ENCODE results near the gene ALKBH5. TPM values are rescaled to one million over a fixed set of nuclear protein-coding genes. Genes with fewer than 3 reads are reported as not detected.

ALKBH5 gene
- total RNA-seq, 1 donor from 2014 or later, result 165 TPM

- Mint-ChIP-seq H3K36me3 (ENCODE audit: low read depth) (no peaks in the 10 kb centered on the region), H3K4me1 (ENCODE audit: low read depth) (peaks cover 3% of the 10 kb centered on the region), H3K4me3 (ENCODE audit: low read depth) (no peak overlapping the region), H3K27ac (no peak overlapping the region), H3K27me3 (ENCODE audit: low read depth) (no peaks in the 10 kb centered on the region), H3K9me3 (no peaks in the 10 kb centered on the region)
- no peak for DNase-seq (ENCODE audit: low spot score)
- intact Hi-C loops (cut with micrococcal nuclease), result no loop called here
Measured at GRCh38 chr17:18145811-18146210, 37.8 kb upstream of the ALKBH5 start.

GRCh38 chr17:18146259-18146658 lies 37.4 kb upstream of the ALKBH5 start:
- no peaks in the 10 kb centered on the region for H3K27me3 Mint-ChIP-seq (ENCODE audit: low read depth)
- intact Hi-C loops (cut with micrococcal nuclease), result no loop called here
- H3K4me1 Mint-ChIP-seq (ENCODE audit: low read depth), result peaks cover under 1% of the 10 kb centered on the region
- H3K4me3 Mint-ChIP-seq (ENCODE audit: low read depth), result no peak overlapping the region
- no peak overlapping the region for H3K27ac Mint-ChIP-seq
- no peaks in the 10 kb centered on the region for H3K9me3 Mint-ChIP-seq
- no peak for DNase-seq (ENCODE audit: low spot score)
- H3K36me3 Mint-ChIP-seq (ENCODE audit: low read depth), result no peaks in the 10 kb centered on the region

GRCh38 chr17:18146980-18147379 lies 36.6 kb upstream of the ALKBH5 start:
- Mint-ChIP-seq H3K36me3 (ENCODE audit: low read depth) (no peaks in the 10 kb centered on the region), H3K4me3 (ENCODE audit: low read depth) (no peak overlapping the region), H3K4me1 (ENCODE audit: low read depth) (no peaks in the 10 kb centered on the region), H3K9me3 (no peaks in the 10 kb centered on the region), H3K27ac (no peak overlapping the region), H3K27me3 (ENCODE audit: low read depth) (no peaks in the 10 kb centered on the region)
- no peak for DNase-seq (ENCODE audit: low spot score)
- intact Hi-C loops (cut with micrococcal nuclease), result no loop called here

- no peak overlapping the region for H3K4me3 Mint-ChIP-seq (ENCODE audit: low read depth)
Measured at GRCh38 chr17:18148586-18148985, 35.0 kb upstream of the ALKBH5 start.

GRCh38 chr17:18151290-18151689 lies 32.3 kb upstream of the ALKBH5 start:
- Mint-ChIP-seq H3K9me3 (no peaks in the 10 kb centered on the region), H3K27me3 (ENCODE audit: low read depth) (no peaks in the 10 kb centered on the region), H3K4me3 (ENCODE audit: low read depth) (no peak overlapping the region), H3K36me3 (ENCODE audit: low read depth) (no peaks in the 10 kb centered on the region), H3K4me1 (ENCODE audit: low read depth) (peaks cover 3% of the 10 kb centered on the region), H3K27ac (no peak overlapping the region)
- DNase-seq (ENCODE audit: low spot score), result no peak
- intact Hi-C loops (cut with micrococcal nuclease), result no loop called here

More at GRCh38 chr17:18148586-18148985, 35.0 kb upstream of the ALKBH5 start:
- Mint-ChIP-seq H3K27ac (no peak overlapping the region), H3K36me3 (ENCODE audit: low read depth) (no peaks in the 10 kb centered on the region), H3K9me3 (no peaks in the 10 kb centered on the region), H3K4me1 (ENCODE audit: low read depth) (peaks cover under 1% of the 10 kb centered on the region), H3K27me3 (ENCODE audit: low read depth) (no peaks in the 10 kb centered on the region)
- DNase-seq (ENCODE audit: low spot score), result no peak
- intact Hi-C loops (cut with micrococcal nuclease), result no loop called here

GRCh38 chr17:18155179-18155578 lies 28.4 kb upstream of the ALKBH5 start:
- Mint-ChIP-seq H3K27me3 (ENCODE audit: low read depth) (no peaks in the 10 kb centered on the region), H3K4me1 (ENCODE audit: low read depth) (peaks cover 12% of the 10 kb centered on the region), H3K4me3 (ENCODE audit: low read depth) (no peak overlapping the region), H3K36me3 (ENCODE audit: low read depth) (no peaks in the 10 kb centered on the region), H3K9me3 (no peaks in the 10 kb centered on the region), H3K27ac (no peak overlapping the region)
- intact Hi-C loops (cut with micrococcal nuclease), result no loop called here
- no peak for DNase-seq (ENCODE audit: low spot score)

GRCh38 chr17:18156171-18156975 lies 27.3 kb upstream of the ALKBH5 start:
- Mint-ChIP-seq H3K4me1 (ENCODE audit: low read depth) (peaks cover 12% of the 10 kb centered on the region), H3K4me3 (ENCODE audit: low read depth) (no peak overlapping the region), H3K9me3 (no peaks in the 10 kb centered on the region), H3K27me3 (ENCODE audit: low read depth) (no peaks in the 10 kb centered on the region), H3K36me3 (ENCODE audit: low read depth) (no peaks in the 10 kb centered on the region), H3K27ac (no peak overlapping the region)
- DNase-seq (ENCODE audit: low spot score), result no peak
- intact Hi-C loops (cut with micrococcal nuclease), result no loop called here

GRCh38 chr17:18156976-18157280 lies 26.7 kb upstream of the ALKBH5 start:
- H3K9me3 Mint-ChIP-seq, result no peaks in the 10 kb centered on the region
- no peak overlapping the region for H3K4me3 Mint-ChIP-seq (ENCODE audit: low read depth)
- H3K36me3 Mint-ChIP-seq (ENCODE audit: low read depth), result no peaks in the 10 kb centered on the region
- no peak overlapping the region for H3K27ac Mint-ChIP-seq
- intact Hi-C loops (cut with micrococcal nuclease), result no loop called here
- H3K27me3 Mint-ChIP-seq (ENCODE audit: low read depth), result no peaks in the 10 kb centered on the region
- H3K4me1 Mint-ChIP-seq (ENCODE audit: low read depth), result peaks cover 12% of the 10 kb centered on the region
- DNase-seq (ENCODE audit: low spot score), result no peak

GRCh38 chr17:18157354-18157985 lies 26.2 kb upstream of the ALKBH5 start:
- peak overlapping the region; percentile 76 for H3K4me3 Mint-ChIP-seq (ENCODE audit: low read depth)
- intact Hi-C loops (cut with micrococcal nuclease), result no loop called here
- no peaks in the 10 kb centered on the region for H3K9me3 Mint-ChIP-seq
- H3K27ac Mint-ChIP-seq, result no peak overlapping the region
- peaks cover 12% of the 10 kb centered on the region for H3K4me1 Mint-ChIP-seq (ENCODE audit: low read depth)
- no peak for DNase-seq (ENCODE audit: low spot score)
- H3K36me3 Mint-ChIP-seq (ENCODE audit: low read depth), result no peaks in the 10 kb centered on the region
- H3K27me3 Mint-ChIP-seq (ENCODE audit: low read depth), result no peaks in the 10 kb centered on the region

- intact Hi-C loops (cut with micrococcal nuclease), result loop anchor here (2.0 kb wide), 1 partner anchor 27 kb away; no protein-coding TSS in a partner anchor
- DNase-seq (ENCODE audit: low spot score), result peak; percentile 89
- Mint-ChIP-seq H3K27ac (peak overlapping the region; percentile 87), H3K27me3 (ENCODE audit: low read depth) (no peaks in the 10 kb centered on the region), H3K9me3 (no peaks in the 10 kb centered on the region), H3K4me3 (ENCODE audit: low read depth) (peak overlapping the region; percentile 76), H3K4me1 (ENCODE audit: low read depth) (peaks cover 12% of the 10 kb centered on the region), H3K36me3 (ENCODE audit: low read depth) (no peaks in the 10 kb centered on the region)
Measured at GRCh38 chr17:18158022-18158600, 25.5 kb upstream of the ALKBH5 start.

- intact Hi-C loops (cut with micrococcal nuclease), result loop anchor here (2.0 kb wide), 1 partner anchor 25 kb away; no protein-coding TSS in a partner anchor
- Mint-ChIP-seq H3K36me3 (ENCODE audit: low read depth) (no peaks in the 10 kb centered on the region), H3K9me3 (no peaks in the 10 kb centered on the region), H3K27ac (no peak overlapping the region), H3K4me3 (ENCODE audit: low read depth) (no peak overlapping the region), H3K27me3 (ENCODE audit: low read depth) (no peaks in the 10 kb centered on the region), H3K4me1 (ENCODE audit: low read depth) (peaks cover 10% of the 10 kb centered on the region)
- no peak for DNase-seq (ENCODE audit: low spot score)
Measured at GRCh38 chr17:18159551-18160120, 24.0 kb upstream of the ALKBH5 start.

- Mint-ChIP-seq H3K4me3 (ENCODE audit: low read depth) (peak overlapping the region; percentile 26), H3K36me3 (ENCODE audit: low read depth) (no peaks in the 10 kb centered on the region), H3K27ac (no peak overlapping the region)
Measured at GRCh38 chr17:18160128-18160856, 23.3 kb upstream of the ALKBH5 start.

More at GRCh38 chr17:18160128-18160856, 23.3 kb upstream of the ALKBH5 start:
- H3K4me1 Mint-ChIP-seq (ENCODE audit: low read depth), result peaks cover 10% of the 10 kb centered on the region
- intact Hi-C loops (cut with micrococcal nuclease), result no loop called here
- H3K27me3 Mint-ChIP-seq (ENCODE audit: low read depth), result no peaks in the 10 kb centered on the region
- H3K9me3 Mint-ChIP-seq, result no peaks in the 10 kb centered on the region
- DNase-seq (ENCODE audit: low spot score), result no peak

Measured in activated T-helper 2 cell treated with anti-CD3 and anti-CD28 coated beads, Interferon-gamma antibody, Interleukin-2, Interleukin-4, amounts not matched to agents 10 μg/mL and 5 μg/mL and 100 μg/mL, durations not matched to agents 14 hours and 24 hours and 36 hours (primary cell).